Mucosa of rectum (tissue), 2 donors: ENCODE measurements around the gene SF3B1.
"Not testable (repeated sequence)": the region's sequence is repeated elsewhere in the genome, so short reads cannot be mapped to it uniquely, and the experiment has no call there.

ENCODE experiments used
- H3K27ac ChIP-seq, 2 donors: one replicate each; pipeline ENCODE4 v1.7.0; 2013; ENCODE audit warnings: inconsistent platforms in 2 of 2, low read depth in 2 of 2, low read length in 2 of 2
- H3K27me3 ChIP-seq, 2 donors: one replicate each; pipeline ENCODE4 v1.7.0; 2013; ENCODE audit warnings: low read length in 2 of 2; ENCODE audit not compliant: control insufficient read depth in 2 of 2, insufficient read depth in 2 of 2
- H3K36me3 ChIP-seq, 2 donors: one replicate each; pipeline ENCODE4 v1.7.0; 2013; ENCODE audit warnings: low read length in 2 of 2; ENCODE audit not compliant: control insufficient read depth in 2 of 2, insufficient read depth in 2 of 2
- H3K4me1 ChIP-seq, 2 donors: one replicate each; pipeline ENCODE4 v1.7.0; 2013; ENCODE audit warnings: low read length in 2 of 2, mild to moderate bottlenecking in 1 of 2; ENCODE audit not compliant: control insufficient read depth in 2 of 2, insufficient read depth in 2 of 2
- H3K4me3 ChIP-seq, 2 donors: one replicate each; pipeline ENCODE4 v1.7.0; 2013; ENCODE audit warnings: low read length in 2 of 2
- H3K9ac ChIP-seq, 2 donors: one replicate each; pipeline ENCODE4 v1.7.0; 2013; ENCODE audit warnings: low read length in 2 of 2, low read depth in 1 of 2, mild to moderate bottlenecking in 1 of 2
- H3K9me3 ChIP-seq, 2 donors: one replicate each; pipeline ENCODE4 v1.7.0; 2013; ENCODE audit warnings: low read length in 2 of 2; ENCODE audit not compliant: control insufficient read depth in 2 of 2
- donor health status: healthy.
- donor health status: Normal muscosa, but diverticular disease.

The SF3B1 gene

DNA sequence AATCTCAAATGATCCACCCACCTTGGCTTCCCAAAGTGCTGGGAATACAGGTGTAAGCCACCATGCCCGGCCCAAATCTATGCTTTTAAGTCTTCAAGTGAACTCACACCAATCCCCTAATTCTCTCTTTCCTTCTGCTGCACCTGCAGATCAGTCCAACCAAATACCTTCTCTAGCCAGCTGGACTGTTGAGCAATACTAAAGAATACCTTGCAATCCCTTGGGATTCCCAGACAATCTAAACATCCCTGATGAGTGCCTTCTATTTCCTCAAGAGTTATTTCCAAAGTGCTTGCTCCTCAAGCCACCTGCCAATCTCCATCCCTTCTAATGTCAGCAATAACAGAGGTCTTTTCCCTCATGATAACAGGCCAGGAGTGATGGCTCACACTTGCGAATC is 48.6 kb downstream of the SF3B1 start:
- Histone ChIP-seq H3K4me1 (no peaks in the 10 kb centered on the region), H3K4me3 (no peak overlapping the region), H3K27me3 (no peaks in the 10 kb centered on the region), H3K9me3 (no peaks in the 10 kb centered on the region), H3K36me3 (peaks cover 2 to 4% of the 10 kb centered on the region in 2 donors), H3K27ac (no peak overlapping the region), H3K9ac (no peak overlapping the region)

DNA sequence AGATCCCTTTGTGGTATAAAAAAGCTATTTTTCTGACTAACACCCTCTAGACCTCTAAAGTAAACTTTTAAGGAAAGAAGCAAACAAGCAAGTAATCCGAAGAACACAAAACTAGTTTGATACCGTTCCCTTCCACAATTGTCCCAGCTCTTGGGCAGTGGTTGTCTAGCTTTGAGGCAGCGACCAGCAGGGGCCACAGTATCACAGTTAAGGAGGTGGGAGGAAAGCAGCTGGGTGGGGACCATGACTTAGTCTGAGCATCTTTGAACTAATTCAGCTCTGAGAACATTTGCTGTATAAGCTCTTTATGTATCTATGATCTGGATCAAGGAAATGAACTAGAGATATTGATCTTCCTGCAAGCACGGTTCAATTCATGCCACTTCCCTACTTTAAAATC is 51.0 kb downstream of the SF3B1 start:
- Histone ChIP-seq H3K9ac (no peak overlapping the region), H3K36me3 (no peaks in the 10 kb centered on the region), H3K4me3 (no peak overlapping the region), H3K27me3 (peaks cover 0 to 2% of the 10 kb centered on the region in 2 donors), H3K4me1 (no peaks in the 10 kb centered on the region), H3K27ac (no peak overlapping the region), H3K9me3 (no peaks in the 10 kb centered on the region)

DNA sequence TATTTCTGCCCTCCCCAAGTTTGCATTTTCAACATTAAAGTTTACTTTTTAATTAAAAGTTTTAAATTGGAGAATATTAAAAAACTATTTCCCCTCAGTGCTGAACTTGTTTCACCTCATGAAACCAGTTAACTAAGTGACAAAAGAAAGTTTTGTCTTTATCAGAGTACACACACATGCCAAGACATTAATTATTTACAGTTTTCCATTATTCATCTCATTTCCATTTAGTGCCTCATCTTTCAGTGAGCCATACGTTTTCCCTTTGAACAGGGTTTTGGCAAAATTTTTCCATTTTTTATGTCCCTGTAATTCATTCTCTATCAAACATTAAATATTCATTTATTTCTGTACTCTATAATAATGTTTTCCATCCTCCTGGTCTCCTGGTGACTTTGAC is 53.2 kb downstream of the SF3B1 start:
- H3K4me3 ChIP-seq: no peak overlapping the region
- no peaks in the 10 kb centered on the region for H3K4me1 ChIP-seq
- H3K27ac ChIP-seq: no peak overlapping the region
- H3K27me3 ChIP-seq: peaks cover 0 to 3% of the 10 kb centered on the region in 2 donors
- no peaks in the 10 kb centered on the region for H3K36me3 ChIP-seq
- H3K9ac ChIP-seq: no peak overlapping the region
- no peaks in the 10 kb centered on the region for H3K9me3 ChIP-seq

DNA sequence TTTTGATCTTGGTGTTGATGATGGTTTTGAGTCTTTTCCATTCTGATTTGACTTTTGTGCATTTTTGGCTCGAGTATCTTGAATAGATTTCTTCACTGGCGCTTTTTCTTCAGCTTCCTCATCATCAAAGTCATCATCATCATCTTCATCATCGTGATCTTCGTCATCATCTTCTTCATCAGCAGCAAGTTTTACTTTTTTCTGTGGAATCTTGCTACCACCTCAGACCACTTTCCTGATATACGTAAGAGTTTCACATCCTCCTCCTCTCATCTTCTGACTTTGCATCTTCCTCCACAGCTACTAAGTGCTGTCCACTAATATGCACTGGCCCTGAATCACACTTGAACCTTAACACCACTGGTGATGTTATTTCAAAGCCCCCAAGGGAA is 54.9 kb downstream of the SF3B1 start:
- not testable (repeated sequence) for H3K27ac ChIP-seq, H3K4me1 ChIP-seq, H3K27me3 ChIP-seq, H3K9ac ChIP-seq, H3K9me3 ChIP-seq, H3K36me3 ChIP-seq, H3K4me3 ChIP-seq

DNA sequence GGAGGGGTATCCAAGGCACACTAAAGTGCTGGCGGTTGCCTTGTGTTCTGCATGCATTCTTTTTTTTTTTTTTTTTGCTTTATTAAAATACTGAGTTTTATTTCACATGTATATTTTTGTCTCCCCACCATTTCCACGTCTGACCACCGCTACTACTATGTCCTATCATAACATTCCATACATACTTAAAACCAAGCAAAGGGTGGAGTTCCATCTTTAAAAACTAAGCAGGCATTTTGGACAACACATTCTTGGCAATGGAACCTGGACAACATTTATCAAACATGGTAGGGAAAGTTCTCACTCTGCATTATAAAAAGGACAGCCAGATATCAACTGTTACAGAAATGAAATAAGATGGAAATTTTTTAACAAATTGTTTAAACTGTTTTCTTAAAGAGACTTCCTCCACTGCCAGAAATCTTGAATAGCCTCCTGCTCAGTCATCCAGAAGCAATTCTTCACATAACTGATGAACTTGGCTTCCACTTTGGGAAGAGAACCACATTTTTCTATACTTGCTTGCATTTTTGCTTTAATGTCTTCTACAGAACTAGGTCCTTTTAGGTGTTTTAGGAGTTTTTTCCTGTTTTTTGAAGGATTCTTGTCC is 55.4 kb downstream of the SF3B1 start:
- H3K4me1 ChIP-seq, H3K4me3 ChIP-seq, H3K27me3 ChIP-seq, H3K36me3 ChIP-seq, H3K9me3 ChIP-seq, H3K9ac ChIP-seq, H3K27ac ChIP-seq: not testable (repeated sequence)

DNA sequence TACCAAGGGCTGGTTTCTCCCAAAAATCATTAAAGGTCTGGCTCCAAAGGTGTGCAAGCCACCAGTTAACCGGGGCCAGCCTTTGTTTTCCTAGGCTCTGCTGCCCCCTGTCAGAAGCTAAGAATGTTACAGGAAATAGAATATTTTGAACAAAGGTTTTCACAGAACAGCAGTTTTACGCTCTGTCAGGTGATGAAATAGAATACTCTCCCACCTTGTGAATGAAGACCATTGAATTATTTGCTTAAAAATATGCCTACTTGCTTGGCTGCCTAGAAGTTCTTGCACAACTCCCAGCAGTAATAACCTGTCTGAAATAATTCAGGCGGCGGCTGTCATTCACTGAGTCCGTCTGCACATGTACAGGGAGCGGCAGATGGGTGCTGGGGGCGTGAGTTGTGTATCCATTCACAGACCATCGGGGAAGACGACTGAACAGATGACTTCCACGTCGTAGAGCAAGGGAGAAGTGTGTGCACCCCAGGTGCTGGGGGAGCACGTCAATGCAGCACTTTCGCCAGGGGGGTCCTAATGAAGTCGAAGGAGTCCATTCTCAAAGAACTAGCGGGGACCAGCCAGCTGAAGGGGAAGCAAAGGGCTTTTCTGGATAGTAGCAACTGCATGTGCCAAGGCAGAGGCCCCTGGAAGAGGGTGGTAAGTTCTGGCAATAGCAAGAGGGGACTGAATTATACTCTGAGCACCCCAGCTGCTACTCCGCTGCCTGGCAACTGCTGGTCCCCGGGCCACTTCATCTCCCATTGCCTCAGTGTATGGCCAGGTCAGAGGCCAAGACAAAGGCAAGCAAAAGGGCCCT is 56.1 kb downstream of the SF3B1 start:
- Histone ChIP-seq H3K27me3 (peaks cover 0 to 3% of the 10 kb centered on the region in 2 donors), H3K36me3 (no peaks in the 10 kb centered on the region), H3K4me1 (no peaks in the 10 kb centered on the region), H3K27ac (no peak overlapping the region), H3K4me3 (no peak overlapping the region), H3K9me3 (no peaks in the 10 kb centered on the region), H3K9ac (no peak overlapping the region)

DNA sequence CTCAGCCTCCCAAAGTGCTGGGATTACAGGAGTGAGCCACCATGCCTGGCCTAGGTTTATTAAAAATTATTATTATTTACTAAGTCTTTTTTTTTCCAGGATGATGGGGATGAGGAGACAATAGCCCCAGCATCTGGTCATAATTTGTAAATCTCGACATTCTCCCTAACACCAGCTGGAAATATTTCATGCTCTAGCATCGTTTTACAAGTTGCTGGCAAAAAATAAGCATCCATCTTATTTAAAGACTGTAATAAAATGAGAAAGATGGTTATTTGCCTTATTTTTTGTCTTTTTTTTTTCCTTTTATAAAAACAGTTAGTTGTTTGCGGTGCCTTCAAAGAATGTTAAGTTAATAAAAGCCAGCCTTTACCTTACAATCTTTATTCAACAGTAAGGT is 56.7 kb downstream of the SF3B1 start:
- Histone ChIP-seq H3K36me3 (no peaks in the 10 kb centered on the region), H3K9me3 (no peaks in the 10 kb centered on the region), H3K27ac (no peak overlapping the region), H3K4me1 (no peaks in the 10 kb centered on the region), H3K27me3 (peaks cover 0 to 3% of the 10 kb centered on the region in 2 donors), H3K4me3 (no peak overlapping the region), H3K9ac (no peak overlapping the region)

DNA sequence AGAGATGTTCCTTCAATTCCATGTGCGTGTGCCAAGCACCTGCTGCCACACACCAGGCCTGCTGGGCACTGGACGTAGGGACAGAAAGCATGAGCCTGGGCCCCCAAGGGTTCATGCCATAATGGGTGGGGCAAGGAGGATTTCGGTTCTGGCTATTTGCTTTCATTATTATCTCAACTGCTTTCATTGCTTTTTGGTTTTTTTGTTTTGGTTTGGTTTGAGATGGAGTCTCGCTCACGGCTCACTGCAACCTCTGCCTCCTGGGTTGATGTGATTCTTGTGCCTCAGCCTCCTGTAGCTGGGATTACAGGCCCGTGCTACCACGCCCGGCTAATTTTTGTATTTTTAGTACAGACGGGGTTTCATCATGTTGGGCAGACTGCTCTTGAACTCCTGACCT is 57.2 kb downstream of the SF3B1 start:
- Histone ChIP-seq H3K9ac (no peak overlapping the region), H3K4me1 (no peaks in the 10 kb centered on the region)

DNA sequence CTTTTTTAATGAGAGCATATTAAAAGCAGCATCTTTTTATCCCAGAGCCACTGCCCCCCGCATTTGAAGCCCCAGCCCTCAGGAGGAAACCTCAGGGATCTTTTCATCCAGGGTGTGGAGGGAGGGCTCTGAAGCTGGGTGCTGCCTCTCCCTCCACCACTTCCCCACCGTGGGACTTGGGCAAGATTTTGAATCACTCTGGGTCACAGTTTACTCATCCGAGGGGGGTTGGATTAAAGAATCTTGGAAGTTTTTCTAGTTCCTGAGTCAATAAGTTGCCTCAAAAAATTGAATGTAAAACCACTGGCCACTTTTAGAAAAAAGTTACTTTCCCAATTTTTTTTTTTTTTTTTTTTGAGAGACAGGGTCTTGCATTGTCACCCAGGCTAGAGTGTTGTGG is 62.2 kb downstream of the SF3B1 start:
- Histone ChIP-seq H3K9ac (no peak overlapping the region), H3K4me3 (no peak overlapping the region), H3K27me3 (no peaks in the 10 kb centered on the region), H3K36me3 (no peaks in the 10 kb centered on the region), H3K4me1 (no peaks in the 10 kb centered on the region), H3K27ac (no peak overlapping the region), H3K9me3 (no peaks in the 10 kb centered on the region)

More for the DNA sequence above, 57.2 kb downstream of the SF3B1 start:
- Histone ChIP-seq H3K36me3 (no peaks in the 10 kb centered on the region), H3K27me3 (peaks cover 0 to 3% of the 10 kb centered on the region in 2 donors), H3K9me3 (no peaks in the 10 kb centered on the region), H3K4me3 (no peak overlapping the region), H3K27ac (no peak overlapping the region)

DNA sequence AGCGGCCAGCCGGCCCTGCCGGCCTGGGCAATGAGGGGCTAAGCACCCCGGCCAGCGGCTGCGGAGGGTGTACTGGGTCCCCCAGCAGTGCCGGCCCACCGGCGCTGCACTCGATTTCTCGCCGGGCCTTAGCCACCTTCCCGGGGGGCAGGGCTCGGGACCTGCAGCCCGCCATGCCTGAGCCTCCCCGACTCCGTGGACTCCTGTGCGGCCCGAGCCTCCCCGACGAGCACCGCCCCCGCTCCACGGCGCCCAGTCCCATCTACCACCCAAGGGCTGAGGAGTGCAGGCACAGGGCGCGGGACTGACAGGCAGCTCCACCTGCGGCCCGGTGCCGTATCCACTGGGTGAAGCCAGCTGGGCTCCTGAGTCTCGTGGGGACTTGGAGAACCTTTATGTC is 64.2 kb downstream of the SF3B1 start:
- H3K4me1 ChIP-seq, H3K27me3 ChIP-seq, H3K9ac ChIP-seq, H3K9me3 ChIP-seq, H3K27ac ChIP-seq, H3K36me3 ChIP-seq, H3K4me3 ChIP-seq: not testable (repeated sequence)
